ENCODE measurements around the gene SLC9A8. TPM values are rescaled to one million over a fixed set of nuclear protein-coding genes. Genes with fewer than 3 reads are reported as not detected.

SLC9A8 gene
- total RNA-seq, 1 experiment from 2014 or later, result 6.5 TPM

- no peak for TF ChIP-seq ZNF232 (CRISPR knock-in tag; IDR thresholded peaks at IDR 0.05)
- no peak for TF ChIP-seq ATF3 (CRISPR knock-in tag; conservative IDR thresholded peaks at IDR 0.05)
- TF ChIP-seq ZNF317 (CRISPR knock-in tag; IDR thresholded peaks at IDR 0.05; ENCODE audit: borderline replicate concordance, low read depth), result no peak
- TF ChIP-seq USF1 (CRISPR knock-in tag; IDR thresholded peaks at IDR 0.05), result no peak
These were observed 83.6 kb downstream of the SLC9A8 start (continued) for GRCh38 chr20:49896204-49896603.

- CTCF ChIA-PET, result interaction anchor here (1.3 to 3.0 kb wide), 3 partner anchors 10 to 289 kb away, joined by 5 to 15 read pairs (median 13); no protein-coding TSS in a partner anchor
- Mint-ChIP-seq H3K4me1 (no peaks in the 10 kb centered on the region), H3K27me3 (ENCODE audit: low read depth) (0 out of 2 replicates have a peak, but pooled peaks cover 3% of the 10 kb centered on the region), H3K9me3 (no peaks in the 10 kb centered on the region), H3K36me3 (peaks cover 6% of the 10 kb centered on the region; the same call in 1 of the 2 replicates), H3K4me3 (no peak overlapping the region), H3K27ac (no peak overlapping the region)
- POLR2A ChIA-PET, result interaction anchor here (0.6 kb wide), 1 partner anchor 165 kb away, joined by 3 read pairs; no protein-coding TSS in a partner anchor
- TF ChIP-seq JAZF1 (CRISPR knock-in tag; IDR thresholded peaks at IDR 0.05) (no peak), GABPB1 (CRISPR knock-in tag; IDR thresholded peaks at IDR 0.05) (peak; percentile 50; the same call in 1 of the 2 replicates), ATF2 (CRISPR knock-in tag; IDR thresholded peaks at IDR 0.05; ENCODE audit: borderline replicate concordance, low read depth) (no peak), GTF2I (CRISPR knock-in tag; conservative IDR thresholded peaks at IDR 0.05) (no peak), IRF2 (CRISPR knock-in tag; IDR thresholded peaks at IDR 0.05; ENCODE audit: borderline replicate concordance, low read depth) (no peak), PRRX2 (CRISPR knock-in tag; IDR thresholded peaks at IDR 0.05) (no peak)
- ATAC-seq, result no peak
- DNase-seq (ENCODE audit: low spot score), result no peak
These were observed 87.1 kb downstream of the SLC9A8 start for GRCh38 chr20:49899541-49900383.

- H3K27me3 Mint-ChIP-seq (ENCODE audit: low read depth), result 0 out of 2 replicates have a peak, but pooled peaks cover 3% of the 10 kb centered on the region
- H3K36me3 Mint-ChIP-seq, result peaks cover 15% of the 10 kb centered on the region
- H3K4me1 Mint-ChIP-seq, result no peaks in the 10 kb centered on the region
- H3K27ac Mint-ChIP-seq, result no peak overlapping the region
- CTCF ChIA-PET, result interaction anchor here (1.2 to 3.5 kb wide), 6 partner anchors 8 to 360 kb away, joined by 3 to 16 read pairs (median 6); no protein-coding TSS in a partner anchor
- TF ChIP-seq MXD4 (CRISPR knock-in tag; IDR thresholded peaks at IDR 0.05; ENCODE audit: borderline replicate concordance) (no peak), ZNF396 (CRISPR knock-in tag; IDR thresholded peaks at IDR 0.05; ENCODE audit: borderline replicate concordance) (no peak)
- ATAC-seq, result no peak
- POLR2A ChIA-PET, result interaction anchor here (1.1 kb wide), 1 partner anchor 8 kb away, joined by 3 read pairs; no protein-coding TSS in a partner anchor
- no peaks in the 10 kb centered on the region for H3K9me3 Mint-ChIP-seq
- no peak for DNase-seq (ENCODE audit: low spot score)
- no peak overlapping the region for H3K4me3 Mint-ChIP-seq
These were observed 89.0 kb downstream of the SLC9A8 start for GRCh38 chr20:49901588-49901987.

GRCh38 chr20:49904440-49905214, 92.0 kb downstream of the SLC9A8 start:
- Mint-ChIP-seq H3K9me3 (no peaks in the 10 kb centered on the region), H3K4me1 (no peaks in the 10 kb centered on the region), H3K4me3 (no peak overlapping the region), H3K27me3 (ENCODE audit: low read depth) (no peaks in the 10 kb centered on the region), H3K27ac (no peak overlapping the region), H3K36me3 (peaks cover 22% of the 10 kb centered on the region)
- no peak for ATAC-seq
- ChIA-PET CTCF (interaction anchor here (0.6 to 1.6 kb wide), 2 partner anchors 237 to 363 kb away, joined by 3 to 4 read pairs; no protein-coding TSS in a partner anchor), POLR2A (no interaction called here)
- DNase-seq (ENCODE audit: low spot score), result no peak
- no peak for TF ChIP-seq OVOL2 (CRISPR knock-in tag; IDR thresholded peaks at IDR 0.05; ENCODE audit: borderline replicate concordance)
- no peak for TF ChIP-seq HMGXB4 (CRISPR knock-in tag; IDR thresholded peaks at IDR 0.05)
- no peak for TF ChIP-seq FOXK1 (CRISPR knock-in tag; IDR thresholded peaks at IDR 0.05)
- no peak for TF ChIP-seq CTCF (IDR thresholded peaks at IDR 0.05)
- TF ChIP-seq USF1 (CRISPR knock-in tag; IDR thresholded peaks at IDR 0.05), result no peak
- no peak for TF ChIP-seq ZSCAN18 (CRISPR knock-in tag; IDR thresholded peaks at IDR 0.05)
- TF ChIP-seq JAZF1 (CRISPR knock-in tag; IDR thresholded peaks at IDR 0.05), result no peak
- no peak for TF ChIP-seq KAT7 (CRISPR knock-in tag; IDR thresholded peaks at IDR 0.05; ENCODE audit: borderline replicate concordance)
